Superior temporal gyrus (tissue), 1 donor: ENCODE results near the gene SH3YL1.

Experiments used
- DNase-seq: peaks from one replicate; pipeline ENCODE4 v3.0.0-alpha.2; 2016; ENCODE audit errors: extremely low spot score

Gene SH3YL1

GRCh38 chr2:223971-224760 is 39.7 kb downstream of the SH3YL1 start:
- peak; percentile 64 for DNase-seq

GRCh38 chr2:223451-223850 is 40.4 kb downstream of the SH3YL1 start:
- no peak for DNase-seq

DNA sequence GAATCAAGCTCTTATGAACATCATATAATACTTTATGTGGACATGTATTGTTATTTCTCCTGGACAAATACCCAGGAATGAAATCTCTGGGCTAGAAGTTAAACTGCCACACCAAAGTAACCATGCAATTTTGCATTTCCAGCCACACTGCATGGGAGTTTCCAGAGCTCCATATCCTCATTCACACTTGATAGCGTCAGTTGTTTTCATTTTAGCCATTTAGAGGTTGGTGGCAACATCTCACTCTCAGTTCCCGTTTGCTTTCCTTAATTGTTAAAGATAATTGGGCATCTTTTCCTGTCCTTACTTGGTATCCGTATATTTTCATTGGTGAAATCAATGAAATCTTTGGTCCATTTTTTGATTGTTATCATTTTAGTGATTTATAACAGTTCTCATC is 47.8 kb downstream of the SH3YL1 start:
- no peak for DNase-seq

DNA sequence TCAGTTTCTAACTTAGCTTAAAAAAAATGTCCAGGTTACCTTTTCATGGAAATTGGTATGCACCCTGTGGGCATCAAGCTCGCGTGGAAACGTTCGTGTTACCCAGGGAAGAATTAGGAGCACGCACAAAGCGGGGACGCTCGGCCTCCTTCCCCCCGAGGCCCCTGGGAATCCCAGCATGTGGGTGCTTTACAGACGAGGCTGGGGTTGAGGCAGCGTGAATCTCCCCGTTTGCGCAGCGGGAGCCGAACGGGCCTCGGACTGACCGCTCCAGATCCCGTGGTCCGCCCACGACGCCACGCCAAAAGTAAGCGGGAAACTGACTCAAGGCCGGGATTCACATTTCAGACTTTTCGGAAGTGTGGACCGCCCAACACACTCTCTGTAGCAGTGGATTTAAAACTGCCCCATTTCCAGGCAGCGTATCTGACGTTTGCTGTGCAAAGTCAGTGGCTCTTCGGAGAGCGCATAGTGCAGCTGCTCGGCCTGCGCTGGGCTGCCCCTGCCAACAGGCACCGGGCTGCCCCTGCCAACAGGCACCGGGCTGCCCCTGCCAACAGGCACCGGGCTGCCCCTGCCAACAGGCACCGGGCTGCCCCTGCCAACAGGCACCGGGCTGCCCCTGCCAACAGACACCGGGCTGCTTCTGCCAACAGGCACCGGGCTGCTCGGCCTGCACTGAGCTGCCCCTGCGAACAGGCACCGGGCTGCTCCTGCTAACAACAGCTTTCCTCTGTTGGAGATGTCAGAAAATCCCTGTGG is 49.7 kb downstream of the SH3YL1 start:
- no peak for DNase-seq

- no peak for DNase-seq
Observed at GRCh38 chr2:211486-212184, 52.2 kb downstream of the SH3YL1 start.

DNA sequence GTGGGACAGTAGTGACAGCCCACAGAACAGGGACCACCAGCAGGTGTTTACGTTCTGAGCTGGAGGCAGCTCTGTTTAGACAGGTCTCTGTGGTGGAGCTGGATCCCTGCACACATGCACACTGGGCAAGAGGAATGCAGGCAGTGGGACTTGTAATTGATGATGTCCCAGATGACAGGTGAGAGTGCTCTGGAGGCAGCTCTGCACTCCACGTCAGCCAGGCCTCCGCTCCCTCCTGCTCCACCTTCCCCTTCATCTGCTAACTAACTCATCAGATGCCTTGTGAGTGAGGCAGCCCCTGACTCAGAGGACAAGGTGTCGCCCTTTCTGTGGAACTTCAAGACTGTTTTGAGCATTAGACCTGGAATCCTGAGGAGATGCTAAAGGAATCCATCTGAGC is 53.2 kb downstream of the SH3YL1 start:
- DNase-seq, result no peak

- no peak for DNase-seq
Observed at GRCh38 chr2:209470-209869, 54.4 kb downstream of the SH3YL1 start.

- no peak for DNase-seq
Observed at GRCh38 chr2:208335-208734, 55.5 kb downstream of the SH3YL1 start.

DNA sequence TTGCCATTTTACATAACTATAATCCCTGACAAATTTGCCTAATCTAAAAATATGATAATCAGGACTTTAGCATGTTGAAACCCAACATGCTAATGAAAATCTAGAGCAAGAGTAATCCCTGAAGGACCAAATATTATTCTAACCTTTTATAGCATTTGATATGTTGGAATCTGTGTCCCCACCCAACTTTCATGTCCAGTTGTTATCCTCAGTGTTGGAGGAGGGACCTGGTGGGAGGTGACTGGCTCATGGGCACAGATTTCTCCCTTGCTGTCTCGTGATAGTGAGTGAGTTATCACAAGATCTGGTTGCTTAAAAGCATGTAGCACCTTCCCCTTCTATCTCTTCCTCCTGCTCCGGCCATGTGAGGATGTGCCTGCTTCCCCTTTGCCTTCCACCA is 59.8 kb downstream of the SH3YL1 start:
- DNase-seq, result no peak

GRCh38 chr2:203401-203800 is 60.4 kb downstream of the SH3YL1 start:
- DNase-seq, result no peak

- DNase-seq, result no peak
Observed at GRCh38 chr2:202945-203344, 60.9 kb downstream of the SH3YL1 start.

DNA sequence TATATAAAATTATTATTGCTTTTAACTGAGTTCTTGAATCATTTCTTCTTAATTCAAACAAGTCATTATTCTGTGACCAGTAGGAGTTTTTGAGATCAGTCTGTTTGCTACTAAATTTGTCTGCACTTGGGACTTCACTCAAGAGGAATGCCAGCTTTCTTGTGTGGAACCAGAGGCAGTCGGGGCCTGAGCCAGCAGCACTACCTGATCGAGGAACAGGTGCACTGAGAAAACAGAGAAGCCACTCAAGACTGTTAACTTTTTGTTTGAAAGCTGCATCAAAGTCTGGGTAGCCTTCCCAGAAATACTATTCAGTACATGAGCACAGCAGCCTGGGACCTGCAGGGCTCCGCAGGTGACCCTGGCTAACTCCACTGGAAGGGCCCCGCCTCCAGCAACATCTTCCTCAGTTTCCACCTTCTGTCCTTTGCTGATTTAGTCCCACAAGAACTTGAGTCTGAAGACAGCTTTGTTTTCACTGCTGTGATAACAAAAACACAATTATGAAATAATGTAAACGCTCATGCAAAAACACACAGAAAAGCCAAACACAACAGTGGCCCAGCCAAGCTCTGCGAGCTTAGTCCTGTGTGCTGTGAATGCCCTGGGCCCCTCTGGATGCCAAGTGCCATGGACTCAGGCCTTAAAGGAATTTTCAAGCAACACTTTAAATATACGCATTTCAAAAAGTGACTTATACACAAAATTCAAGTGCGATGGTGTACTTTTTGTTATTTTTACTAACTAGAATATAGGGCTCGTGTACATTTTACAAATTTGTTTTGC is 62.0 kb downstream of the SH3YL1 start:
- no peak for DNase-seq

DNA sequence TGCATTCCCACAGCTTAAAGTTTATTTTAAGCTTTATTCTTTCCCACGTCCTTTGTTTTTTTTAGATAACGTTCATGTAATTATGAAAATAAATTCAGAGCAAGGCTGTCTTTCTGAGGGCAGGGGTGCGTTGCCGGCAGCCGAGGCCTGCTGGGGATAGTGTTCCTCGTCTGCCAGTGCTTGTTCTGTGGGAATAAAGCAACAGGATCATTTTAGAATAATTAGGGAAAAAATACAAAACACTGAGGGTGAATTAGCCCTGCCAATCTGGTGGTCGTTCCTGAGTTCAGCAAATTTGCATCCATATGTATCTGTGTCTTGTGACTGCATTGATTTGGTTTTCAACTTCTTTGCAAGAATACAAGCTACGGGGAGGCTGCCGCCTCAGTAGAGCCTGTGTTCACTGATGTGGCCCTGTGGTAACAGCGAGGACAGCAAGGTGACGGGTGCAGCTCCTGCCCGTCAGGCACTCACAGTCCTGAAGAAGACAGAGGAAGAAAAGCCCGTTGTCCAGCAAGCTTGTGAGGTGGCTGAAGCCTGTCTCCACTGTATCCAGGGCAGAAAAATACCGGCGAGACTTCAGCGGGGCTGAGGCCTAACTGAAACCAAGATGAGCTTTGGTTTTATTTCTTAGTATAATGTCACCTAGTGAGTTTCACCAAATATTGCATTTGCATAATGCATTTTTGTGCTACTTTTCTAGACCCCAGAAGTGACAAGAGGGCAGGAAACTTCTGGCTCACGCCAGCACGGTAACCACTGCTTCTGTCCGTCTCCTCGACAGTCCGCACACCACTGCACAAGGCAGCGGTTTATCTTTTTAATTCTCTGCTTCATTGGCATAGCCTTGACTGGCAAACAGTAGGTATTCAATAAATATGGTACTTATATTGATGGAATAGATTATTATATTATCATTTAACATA is 64.5 kb downstream of the SH3YL1 start:
- no peak for DNase-seq

GRCh38 chr2:196406-196805 is 67.4 kb downstream of the SH3YL1 start:
- no peak for DNase-seq

DNA sequence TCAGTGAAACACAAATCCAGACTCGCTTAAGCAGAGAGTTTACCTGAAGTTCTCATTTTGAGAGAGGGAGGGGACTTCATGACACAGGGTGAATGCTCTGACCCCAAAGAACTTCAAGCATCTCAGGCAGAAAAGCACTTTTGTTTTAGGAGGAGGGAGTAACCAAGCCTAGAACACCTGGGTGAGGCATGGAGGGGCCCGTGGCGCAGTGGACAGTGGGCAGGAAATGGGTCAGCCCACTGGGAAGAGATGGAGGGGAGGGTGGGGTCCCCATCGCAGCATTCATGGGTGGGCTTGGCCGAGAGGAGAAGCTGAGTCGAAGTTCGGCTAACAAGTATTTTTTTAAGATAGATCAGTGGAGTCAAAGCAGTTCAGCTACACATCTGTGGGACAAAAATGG is 67.9 kb downstream of the SH3YL1 start:
- no peak for DNase-seq

DNA sequence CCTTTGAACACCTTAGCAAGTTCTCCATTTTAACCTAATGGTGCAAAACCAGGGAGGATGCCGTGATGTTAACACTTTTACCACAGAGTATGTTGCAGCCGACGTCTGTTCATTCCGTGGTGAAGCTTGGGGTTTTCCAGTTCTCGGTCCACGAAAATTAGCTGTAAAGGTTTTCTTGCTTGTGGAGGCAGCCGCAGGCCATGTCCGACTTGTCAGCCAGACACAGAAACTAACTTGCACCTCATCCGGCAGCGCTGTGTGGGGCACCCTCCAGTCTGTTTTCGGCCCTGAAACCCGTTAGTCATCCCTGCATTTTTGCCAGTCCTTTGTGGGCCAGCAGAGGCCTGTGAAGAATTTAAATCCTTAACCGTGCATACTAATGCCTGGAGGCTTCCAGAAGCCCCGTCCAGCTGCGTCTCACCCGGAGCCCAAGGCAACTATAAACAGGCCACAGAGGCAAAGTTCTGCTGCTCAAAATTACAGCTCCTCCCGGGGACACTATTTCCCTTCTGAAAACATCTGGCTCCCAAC is 70.6 kb downstream of the SH3YL1 start:
- no peak for DNase-seq

DNA sequence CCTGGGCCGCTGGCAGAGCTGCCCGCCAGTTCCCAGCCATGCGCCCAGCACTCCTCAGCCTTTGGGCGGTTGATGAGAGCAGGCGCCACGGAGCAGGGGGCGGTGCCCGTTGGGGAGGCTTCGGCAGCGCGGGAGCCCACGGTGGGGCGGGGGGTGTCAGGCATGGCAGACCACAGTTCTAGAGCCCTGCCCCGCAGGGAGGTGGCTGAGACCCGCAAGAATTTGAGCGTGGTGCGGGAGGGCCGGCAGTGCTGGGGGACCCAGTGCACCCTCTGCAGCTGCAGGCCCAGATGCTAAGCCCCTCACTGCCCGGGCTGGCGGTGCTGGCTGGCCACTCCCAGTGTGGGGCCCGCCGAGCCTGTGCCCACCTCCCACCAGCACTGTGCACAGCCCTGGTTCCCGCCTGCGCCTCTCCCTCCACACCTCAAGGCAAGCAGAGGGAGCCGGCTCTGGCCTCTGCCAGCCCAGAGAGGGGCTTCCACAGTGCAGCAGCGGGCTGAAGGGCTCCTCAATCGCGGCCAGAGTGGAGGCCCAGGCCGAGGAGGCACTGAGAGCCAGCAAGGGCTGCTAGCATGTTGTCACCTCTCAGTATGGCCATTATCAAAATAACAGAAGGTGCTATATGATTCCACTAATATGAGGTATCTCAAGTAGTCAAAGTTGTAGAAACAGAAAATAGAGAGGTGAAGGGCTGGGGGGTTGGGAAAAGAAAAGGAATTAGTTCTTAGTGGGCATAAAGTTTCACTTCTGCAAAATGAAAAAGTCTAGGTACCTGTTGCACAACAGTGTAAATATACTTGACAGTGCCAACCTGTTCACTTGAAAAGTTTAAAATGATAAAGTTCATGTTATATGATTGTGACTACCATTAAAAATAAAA is 72.3 kb downstream of the SH3YL1 start:
- DNase-seq, result no peak

DNA sequence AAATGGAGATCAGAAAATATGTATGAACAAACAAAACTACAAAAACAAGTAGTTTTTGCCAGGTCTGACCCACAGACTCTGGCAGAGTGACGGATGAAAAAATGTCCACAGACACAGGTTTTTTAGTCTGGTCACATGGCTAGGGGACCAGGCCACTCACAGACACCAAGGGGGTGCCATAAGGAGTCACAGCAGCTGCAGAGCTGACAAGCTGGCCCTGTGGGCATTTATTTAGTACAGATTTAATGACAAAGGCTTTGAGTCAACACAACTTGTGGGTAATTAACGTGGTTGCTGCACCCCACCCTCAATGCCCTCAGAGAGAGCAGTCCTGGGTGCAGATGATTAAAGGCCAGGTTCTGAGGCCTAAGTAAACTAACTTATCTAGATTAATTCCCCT is 76.0 kb downstream of the SH3YL1 start:
- no peak for DNase-seq

DNA sequence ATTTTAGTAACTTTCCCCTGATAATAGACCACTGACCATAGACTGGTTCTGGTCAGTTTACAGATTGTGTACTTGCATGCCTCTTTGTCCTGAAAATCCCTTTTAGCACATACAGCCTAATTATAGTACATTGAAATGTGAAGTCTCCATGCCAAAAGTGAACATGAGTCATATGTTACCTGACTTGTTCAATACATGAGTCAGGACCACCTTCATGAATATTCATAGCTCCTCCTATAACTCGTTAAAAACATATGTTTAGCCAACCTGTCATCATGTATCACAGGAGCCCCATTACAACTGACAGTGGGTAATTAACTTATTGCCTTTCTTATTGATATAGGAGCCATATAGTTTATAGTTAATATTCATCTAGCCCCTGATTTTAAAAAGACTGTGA is 78.6 kb downstream of the SH3YL1 start:
- no peak for DNase-seq

DNA sequence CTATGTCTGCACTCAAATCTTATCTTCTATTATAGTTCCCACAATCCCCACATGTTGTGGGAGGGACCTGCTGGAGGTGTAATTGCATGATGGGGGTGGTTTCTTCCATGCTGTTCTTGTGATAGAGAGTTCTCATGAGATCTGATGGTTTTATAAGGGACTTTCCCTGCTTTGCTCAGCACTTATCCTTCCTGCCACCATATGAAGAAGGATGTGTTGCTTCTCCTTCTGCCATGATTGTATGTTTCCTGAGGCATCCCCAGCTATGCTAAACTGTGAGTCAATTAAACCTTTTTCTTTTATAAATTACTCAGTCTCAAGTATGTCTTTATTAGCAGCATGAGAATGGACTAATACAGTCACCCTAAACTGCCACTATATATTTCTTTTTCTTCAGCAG is 79.1 kb downstream of the SH3YL1 start:
- DNase-seq, result no peak
